ENCODE data around the gene C2CD4D. TPM values are rescaled to one million over a fixed set of nuclear protein-coding genes. Genes with fewer than 3 reads are reported as not detected.

The C2CD4D gene
- total and polyA plus RNA-seq, 2 donors (not counting 1 experiment from before 2014, with no cell fraction given), result not detected

GRCh38 chr1:151831256-151831591 lies 8.4 kb downstream of the C2CD4D start:
- no peak overlapping the region for H2AFZ ChIP-seq (ENCODE audit: low read length)
- H3K79me2 ChIP-seq (ENCODE audit: control insufficient read depth, insufficient read depth, low read length), result no peaks in the 10 kb centered on the region
- TF ChIP-seq EZH2 (IDR thresholded peaks at IDR 0.05; ENCODE audit: low read length, missing control alignments) (no peak), CTCF (conservative IDR thresholded peaks at IDR 0.05 in 1 of 2, IDR thresholded peaks at IDR 0.05 in 1 of 2; ENCODE audit: low read depth in 1 of 2, low read length in 2 of 2) (no peak)
- no peaks in the 10 kb centered on the region for H3K9me3 ChIP-seq (ENCODE audit: control insufficient read depth, insufficient read depth, low read depth, low read length)
- no peaks in the 10 kb centered on the region for H3K4me1 ChIP-seq (ENCODE audit: control insufficient read depth, extremely low read depth, insufficient read depth, low read length)
- H4K20me1 ChIP-seq (ENCODE audit: control insufficient read depth, extremely low read depth, insufficient read depth, low read length), result no peaks in the 10 kb centered on the region
- no peaks in the 10 kb centered on the region for H3K36me3 ChIP-seq (ENCODE audit: control insufficient read depth, insufficient read depth, low read length)
- no peak overlapping the region for H3K27ac ChIP-seq (ENCODE audit: insufficient read depth, low read length)
- no peak for DNase-seq (ENCODE audit: low read depth in 2 of 2)
- H3K9ac ChIP-seq (ENCODE audit: insufficient read depth, low read length), result no peak overlapping the region
- no peak overlapping the region for H3K4me3 ChIP-seq (replicated peaks in 1 of 4; ENCODE audit: control extremely low read depth in 1 of 4, insufficient read depth in 1 of 4, low read depth in 3 of 4, low read length in 4 of 4)
- peaks cover 5% of the 10 kb centered on the region for H3K27me3 ChIP-seq (ENCODE audit: control insufficient read depth, insufficient read depth, low read length)
- no peak overlapping the region for H3K4me2 ChIP-seq (ENCODE audit: extremely low read depth, insufficient read depth, low read length)

- no peaks in the 10 kb centered on the region for H3K9me3 ChIP-seq (ENCODE audit: control insufficient read depth, insufficient read depth, low read depth, low read length)
- no peak overlapping the region for H3K4me3 ChIP-seq (replicated peaks in 1 of 4; ENCODE audit: control extremely low read depth in 1 of 4, insufficient read depth in 1 of 4, low read depth in 3 of 4, low read length in 4 of 4)
- H3K27me3 ChIP-seq (ENCODE audit: control insufficient read depth, insufficient read depth, low read length), result peaks cover 9% of the 10 kb centered on the region
- no peaks in the 10 kb centered on the region for H3K36me3 ChIP-seq (ENCODE audit: control insufficient read depth, insufficient read depth, low read length)
- no peaks in the 10 kb centered on the region for H4K20me1 ChIP-seq (ENCODE audit: control insufficient read depth, extremely low read depth, insufficient read depth, low read length)
- H3K4me1 ChIP-seq (ENCODE audit: control insufficient read depth, extremely low read depth, insufficient read depth, low read length), result no peaks in the 10 kb centered on the region
- H2AFZ ChIP-seq (ENCODE audit: low read length), result no peak overlapping the region
- H3K79me2 ChIP-seq (ENCODE audit: control insufficient read depth, insufficient read depth, low read length), result no peaks in the 10 kb centered on the region
- no peak overlapping the region for H3K4me2 ChIP-seq (ENCODE audit: extremely low read depth, insufficient read depth, low read length)
- TF ChIP-seq EZH2 (IDR thresholded peaks at IDR 0.05; ENCODE audit: low read length, missing control alignments) (no peak), CTCF (conservative IDR thresholded peaks at IDR 0.05 in 1 of 2, IDR thresholded peaks at IDR 0.05 in 1 of 2; ENCODE audit: low read depth in 1 of 2, low read length in 2 of 2) (no peak)
- H3K9ac ChIP-seq (ENCODE audit: insufficient read depth, low read length), result no peak overlapping the region
- no peak overlapping the region for H3K27ac ChIP-seq (ENCODE audit: insufficient read depth, low read length)
- no peak for DNase-seq (ENCODE audit: low read depth in 2 of 2)
Measured at GRCh38 chr1:151830055-151830454, 9.6 kb downstream of the C2CD4D start.

GRCh38 chr1:151829352-151830046 lies 10.1 kb downstream of the C2CD4D start:
- H3K27me3 ChIP-seq (ENCODE audit: control insufficient read depth, insufficient read depth, low read length), result peaks cover 9% of the 10 kb centered on the region
- no peak for DNase-seq (ENCODE audit: low read depth in 2 of 2)
- H3K27ac ChIP-seq (ENCODE audit: insufficient read depth, low read length), result no peak overlapping the region
- no peak overlapping the region for H3K9ac ChIP-seq (ENCODE audit: insufficient read depth, low read length)
- H3K4me3 ChIP-seq (replicated peaks in 1 of 4; ENCODE audit: control extremely low read depth in 1 of 4, insufficient read depth in 1 of 4, low read depth in 3 of 4, low read length in 4 of 4), result no peak overlapping the region
- no peak overlapping the region for H3K4me2 ChIP-seq (ENCODE audit: extremely low read depth, insufficient read depth, low read length)
- TF ChIP-seq EZH2 (IDR thresholded peaks at IDR 0.05; ENCODE audit: low read length, missing control alignments) (no peak), CTCF (conservative IDR thresholded peaks at IDR 0.05 in 1 of 2, IDR thresholded peaks at IDR 0.05 in 1 of 2; ENCODE audit: low read depth in 1 of 2, low read length in 2 of 2) (no peak)
- H4K20me1 ChIP-seq (ENCODE audit: control insufficient read depth, extremely low read depth, insufficient read depth, low read length), result no peaks in the 10 kb centered on the region
- no peaks in the 10 kb centered on the region for H3K9me3 ChIP-seq (ENCODE audit: control insufficient read depth, insufficient read depth, low read depth, low read length)
- no peak overlapping the region for H2AFZ ChIP-seq (ENCODE audit: low read length)
- no peaks in the 10 kb centered on the region for H3K4me1 ChIP-seq (ENCODE audit: control insufficient read depth, extremely low read depth, insufficient read depth, low read length)
- no peaks in the 10 kb centered on the region for H3K79me2 ChIP-seq (ENCODE audit: control insufficient read depth, insufficient read depth, low read length)
- no peaks in the 10 kb centered on the region for H3K36me3 ChIP-seq (ENCODE audit: control insufficient read depth, insufficient read depth, low read length)
